D341Med (cell line): ENCODE data around the gene EIF5A.

Experiments used
- DNase-seq: peaks from one replicate; pipeline ENCODE4 v3.0.0; 2012; ENCODE audit warnings: low spot score

EIF5A gene

DNA sequence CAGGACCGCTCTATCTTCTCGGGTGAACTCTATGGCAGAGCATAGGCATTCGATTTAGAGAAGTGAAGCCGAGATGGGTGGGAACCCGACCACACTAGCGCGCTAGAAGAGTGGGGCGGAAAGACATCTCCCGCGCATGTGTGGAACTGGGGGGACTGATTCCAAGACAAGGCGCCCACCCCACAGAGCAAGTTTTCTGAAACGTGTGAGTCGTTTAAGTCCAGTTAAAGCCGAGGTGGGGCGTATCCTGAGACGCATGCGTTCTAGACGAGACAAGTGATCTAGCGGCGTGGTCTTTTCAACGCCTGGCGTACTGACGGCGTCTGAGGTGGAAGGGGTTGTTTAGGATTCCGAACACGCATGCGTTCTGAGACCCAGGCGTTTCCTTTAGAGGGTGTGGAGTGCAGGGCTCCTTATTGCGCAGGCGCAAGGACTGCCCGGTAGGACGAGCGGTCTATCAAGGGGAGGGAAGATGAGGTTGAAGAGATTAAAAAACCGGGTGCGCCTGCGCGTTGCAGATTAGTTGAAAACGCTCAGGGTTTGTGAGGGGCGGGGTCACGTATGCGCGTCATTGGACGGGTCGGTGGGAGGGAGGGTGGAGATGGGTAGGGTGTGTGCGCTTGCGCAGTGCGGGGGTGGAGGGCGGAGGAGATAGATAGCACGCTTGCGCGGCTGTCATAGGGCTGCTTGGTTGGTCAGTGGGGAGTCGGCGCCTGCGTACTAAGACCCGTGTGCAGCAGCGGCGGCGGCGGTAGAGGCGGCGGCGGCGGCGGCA, at the start of gene EIF5A:
Gene EIF5A, plus strand, starts transcription at position 718 of the 775 bp plus-strand sequence. CDS start 2,008 bp downstream, outside the sequence.
- peak; percentile 90 for DNase-seq

DNA sequence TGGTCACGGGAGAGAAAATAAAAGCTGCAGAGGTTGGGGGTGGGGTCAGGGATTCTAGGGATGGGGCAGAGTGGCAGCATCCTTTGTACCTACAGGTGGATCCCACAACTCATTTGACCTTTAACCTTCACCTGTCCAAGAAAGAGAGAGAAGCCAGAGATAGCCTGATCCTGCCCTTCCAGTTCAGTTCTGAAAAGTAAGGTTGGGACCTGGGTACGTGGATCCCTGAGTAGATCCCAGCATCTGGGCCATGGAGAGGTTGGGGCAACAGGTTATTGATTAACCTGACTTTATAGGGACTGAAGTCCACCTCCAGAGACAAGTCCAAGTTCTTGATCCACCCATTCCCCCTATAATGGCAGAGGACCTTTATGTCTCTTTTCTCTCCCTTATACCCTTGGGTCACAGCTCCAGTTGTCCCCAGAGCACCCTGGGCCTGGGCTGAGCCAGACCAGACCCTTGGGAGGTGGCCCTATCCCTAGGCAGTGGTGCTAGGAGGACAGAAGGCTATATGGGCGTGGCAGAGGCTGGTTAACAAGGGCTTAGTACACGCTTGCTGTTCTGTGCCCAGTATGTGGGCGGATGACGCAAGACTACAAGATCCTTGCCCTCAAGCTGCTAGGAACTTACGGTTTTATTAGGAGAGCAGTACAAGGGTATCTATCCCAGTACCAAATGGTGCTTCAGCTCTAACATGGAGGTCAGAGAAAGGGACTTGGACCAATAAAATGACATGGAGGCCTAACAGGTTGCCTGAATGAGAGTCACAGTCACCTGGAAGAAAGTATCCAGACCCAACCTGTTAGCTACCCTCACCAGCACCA, 48.5 kb upstream of the EIF5A start:
- DNase-seq, result no peak

DNA sequence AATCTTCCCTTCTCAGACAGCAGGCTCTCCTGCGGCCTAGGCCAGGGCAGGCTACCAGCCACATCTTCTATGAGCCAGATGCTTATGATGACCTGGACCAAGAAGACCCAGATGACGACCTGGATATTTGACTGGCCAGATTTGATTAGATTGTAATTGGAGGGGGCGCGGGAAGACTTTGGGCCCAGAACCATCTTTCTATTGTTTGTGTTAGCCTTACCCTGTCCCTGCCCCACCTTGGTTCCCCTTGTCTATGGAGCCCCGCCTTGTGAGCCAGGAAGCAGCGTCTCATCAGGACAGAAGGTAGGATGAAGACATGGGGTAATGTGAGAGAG, 47.9 kb upstream of the EIF5A start:
- no peak for DNase-seq

DNA sequence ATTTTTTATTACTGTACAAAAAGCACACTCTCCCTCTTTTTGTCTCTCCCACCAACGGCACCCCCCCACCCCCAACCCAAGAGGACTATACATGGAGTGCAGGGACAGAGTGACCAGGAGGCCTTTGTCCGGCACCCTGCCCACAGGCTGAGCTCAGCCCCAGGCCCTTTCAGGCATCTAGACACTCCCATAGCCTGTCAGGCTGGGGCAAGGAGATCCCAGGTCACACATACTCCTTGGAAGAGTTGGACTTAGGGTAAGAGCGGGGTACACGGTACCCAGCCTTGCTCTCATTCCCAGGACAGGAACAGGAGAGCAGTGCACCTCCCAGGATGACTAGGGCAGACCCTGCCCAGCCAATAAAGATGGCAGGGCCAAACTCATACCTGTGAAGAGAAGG, 47.3 kb upstream of the EIF5A start:
- no peak for DNase-seq

DNA sequence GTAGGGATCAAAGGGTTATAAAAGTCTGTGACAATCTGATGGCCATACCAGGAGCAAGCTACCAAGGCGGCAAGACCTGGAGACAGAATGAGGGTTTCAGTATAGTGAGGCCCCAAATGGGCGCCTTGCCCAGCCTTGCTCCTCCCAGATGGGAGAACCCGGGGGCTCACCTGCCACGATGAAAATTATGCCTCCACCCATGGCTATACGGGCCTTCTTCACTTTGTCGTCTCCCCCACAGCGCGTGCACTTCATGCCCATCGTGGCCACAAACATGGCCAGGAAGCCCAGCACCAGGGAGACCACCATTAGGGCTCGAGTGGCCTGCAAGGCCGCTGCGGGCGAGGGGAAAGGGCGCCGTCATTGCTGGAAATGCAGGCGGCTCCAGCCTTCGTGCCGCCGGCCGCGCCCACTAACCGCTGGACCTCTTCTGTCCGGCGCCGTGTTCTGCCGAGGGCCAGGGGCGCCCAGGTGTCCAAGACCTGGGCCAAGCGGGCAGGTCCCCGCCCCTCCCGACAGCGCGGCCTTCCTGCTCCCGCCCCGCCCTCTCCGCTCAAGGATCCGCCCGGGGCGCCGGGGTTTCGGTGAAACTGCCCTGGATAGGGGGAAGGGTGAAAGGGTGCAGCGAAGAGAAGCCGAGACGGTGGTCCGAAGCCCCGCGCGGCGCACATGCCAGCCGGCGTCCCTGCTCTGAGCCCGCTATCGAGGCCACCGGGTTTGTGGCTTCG, 46.6 kb upstream of the EIF5A start:
- DNase-seq, result no peak

DNA sequence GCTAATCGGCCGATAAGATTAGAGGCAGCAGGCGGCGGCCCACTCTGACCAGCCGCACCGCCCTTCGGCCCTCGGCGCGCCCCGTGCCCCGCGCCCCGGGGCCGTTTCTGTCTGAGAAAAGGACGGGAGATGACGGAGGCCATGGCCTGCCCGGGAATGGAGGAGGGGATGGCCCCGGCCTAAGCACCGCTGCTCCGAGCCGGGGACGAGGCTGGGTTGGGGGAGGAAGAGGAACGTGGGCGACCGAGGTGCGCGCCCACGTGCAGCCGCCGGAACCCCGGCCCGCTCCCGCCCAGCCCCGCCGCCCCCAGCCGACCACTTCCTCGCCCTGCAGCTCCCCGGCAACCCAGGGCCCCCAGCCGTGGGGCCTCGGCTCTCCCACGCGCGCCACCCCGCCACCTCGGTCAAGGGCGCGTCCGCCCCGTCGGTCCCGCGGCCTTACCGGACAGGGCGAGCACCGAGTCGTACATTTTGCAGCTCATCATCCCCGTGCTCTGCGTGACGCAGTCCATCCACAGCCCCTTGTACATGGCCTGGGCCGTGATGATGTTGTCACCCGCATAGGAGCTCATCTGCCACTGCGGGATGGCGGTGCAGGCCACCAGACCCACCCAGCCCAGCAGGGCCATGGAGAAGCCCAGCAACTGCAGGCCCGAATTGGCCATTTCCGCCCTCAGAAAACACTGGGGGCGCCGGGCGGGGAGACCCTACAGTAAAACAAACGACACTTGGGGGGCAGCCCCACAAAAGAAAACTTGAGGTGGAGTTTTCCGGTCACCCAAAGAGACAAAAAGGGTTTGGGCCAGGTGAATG, 45.8 kb upstream of the EIF5A start:
- no peak for DNase-seq

DNA sequence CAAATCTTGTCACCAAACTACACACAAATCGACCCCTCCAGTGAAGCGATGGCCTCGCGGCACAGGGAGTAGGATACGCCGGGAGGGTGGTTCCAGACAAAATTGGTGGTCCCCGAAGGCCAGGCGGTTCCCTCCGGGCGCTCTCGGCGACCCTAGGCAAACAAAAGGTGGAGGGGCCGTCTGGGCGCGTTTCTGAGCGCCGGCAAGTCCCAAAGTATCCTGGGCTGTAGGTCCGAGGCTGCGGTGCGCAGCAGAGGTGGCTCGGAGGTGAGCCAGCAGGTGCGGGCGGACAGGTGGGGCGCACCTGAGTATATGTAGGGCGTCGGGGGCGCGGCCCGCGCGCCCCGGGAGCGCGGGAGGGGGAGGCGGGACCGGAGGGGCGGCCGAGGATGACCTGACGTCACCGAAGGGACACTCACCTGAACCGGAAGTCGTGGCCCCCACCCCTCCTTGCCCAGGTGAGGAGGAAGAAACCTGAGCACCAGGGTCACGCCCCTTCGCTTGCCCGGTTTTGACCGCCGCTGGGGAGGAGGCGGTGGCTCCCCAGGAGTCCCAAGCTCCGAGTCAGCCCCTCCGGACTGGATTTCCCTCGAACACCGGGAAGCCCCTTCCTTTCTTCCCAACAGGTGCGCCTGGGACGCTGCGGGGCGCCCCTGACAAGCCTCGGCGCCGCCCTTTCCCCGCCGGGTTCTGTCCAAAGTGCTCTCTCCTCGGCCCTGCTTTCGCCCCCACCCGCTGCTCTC, 45.1 kb upstream of the EIF5A start, which contains the start of gene CLDN7:
Gene CLDN7, minus strand, starts transcription at position 287 of the 743 bp plus-strand sequence. CDS start 435 bp downstream, outside the sequence.
- DNase-seq, result no peak

DNA sequence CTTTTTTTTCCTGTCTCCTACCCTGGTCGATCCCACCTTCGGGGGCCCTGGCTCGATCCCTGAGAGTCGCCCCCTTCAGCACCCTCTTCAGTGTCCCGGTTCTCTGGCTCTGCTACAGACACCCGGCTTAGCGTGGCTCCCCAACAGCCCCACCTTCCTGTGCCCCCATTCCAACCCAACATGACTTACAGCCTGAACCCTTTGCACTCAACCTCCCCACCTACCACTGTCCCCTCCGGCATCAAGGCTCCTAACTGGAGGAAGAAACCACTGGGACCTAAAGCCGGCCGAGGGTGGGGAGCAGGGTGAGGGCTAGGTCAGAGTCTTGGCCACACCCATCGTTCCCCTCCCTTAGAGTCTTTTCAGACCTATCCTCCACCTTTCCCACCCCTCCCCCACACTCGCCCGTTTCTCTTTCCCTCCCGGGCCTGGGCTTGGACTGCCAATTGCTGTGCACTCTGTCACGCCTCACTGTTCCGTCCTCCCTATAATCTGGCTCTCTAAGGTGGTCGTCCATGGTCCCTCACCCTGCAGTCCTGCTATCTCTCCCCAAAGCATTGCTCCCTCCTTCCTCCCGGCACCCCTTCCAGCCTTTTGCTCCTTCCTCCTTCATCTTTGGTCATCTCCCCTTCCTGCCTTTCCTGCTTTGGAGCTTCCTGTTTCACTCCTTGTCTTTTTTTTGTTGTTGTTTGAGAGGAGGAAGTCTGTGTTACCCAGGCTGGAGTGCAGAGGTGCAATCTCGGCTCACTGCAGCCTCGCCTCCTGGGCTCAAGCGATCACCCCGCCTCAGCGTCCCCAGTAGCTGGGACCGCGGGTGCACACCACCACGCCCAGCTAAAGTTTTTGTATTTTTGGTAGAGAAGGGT, 44.3 kb upstream of the EIF5A start:
- no peak for DNase-seq

DNA sequence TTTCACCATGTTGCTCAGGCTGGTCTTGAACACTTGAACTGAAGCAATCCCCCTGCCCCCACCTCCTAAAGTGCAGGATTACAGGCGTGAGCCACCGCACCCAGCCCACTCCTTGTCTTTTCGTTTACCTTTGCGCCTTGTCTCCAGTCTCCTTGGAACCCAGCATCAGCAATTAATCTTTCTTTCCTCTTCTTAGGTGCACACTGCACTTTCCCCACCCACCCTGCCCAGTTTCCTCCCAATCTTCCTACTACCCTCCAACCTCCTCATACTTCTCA, 43.7 kb upstream of the EIF5A start:
- DNase-seq, result no peak

DNA sequence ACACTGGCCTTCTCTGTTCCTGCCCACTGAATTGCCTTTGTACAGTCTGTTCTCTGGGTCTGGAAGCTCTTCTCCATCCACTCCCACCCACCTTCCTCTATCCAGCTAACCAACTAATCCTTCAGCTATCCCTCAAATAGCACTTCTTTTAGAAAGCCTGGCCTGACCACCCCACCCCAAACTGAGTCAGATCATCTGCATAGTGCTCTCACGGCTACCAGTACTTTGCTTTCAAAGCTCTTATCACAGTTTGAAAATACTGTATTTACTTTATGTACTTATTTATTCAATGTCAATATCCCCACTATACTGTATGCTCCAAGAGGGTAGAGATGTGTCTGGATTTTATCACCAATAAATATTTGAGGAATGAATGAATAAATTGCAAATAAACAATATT, 40.6 kb upstream of the EIF5A start:
- no peak for DNase-seq

DNA sequence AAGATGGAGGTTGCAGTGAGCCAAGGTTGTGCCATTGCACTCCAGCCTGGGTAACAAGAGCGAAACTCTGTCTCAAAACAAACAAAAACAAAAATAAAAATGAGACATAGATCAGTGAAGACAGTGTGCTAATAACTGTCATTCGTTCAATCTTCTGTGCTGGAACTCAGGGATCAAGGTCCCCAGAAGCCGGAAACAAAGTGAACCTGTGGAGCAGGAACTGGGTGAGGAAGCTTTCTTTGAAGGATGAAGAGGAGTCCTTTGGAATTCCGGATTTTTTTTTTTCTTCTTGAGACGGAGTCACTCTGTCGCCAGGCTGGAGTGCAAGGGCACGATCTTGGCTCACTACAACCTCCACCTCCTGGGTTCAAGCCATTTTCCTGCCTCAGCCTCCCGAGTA, 28.0 kb upstream of the EIF5A start:
- no peak for DNase-seq

DNA sequence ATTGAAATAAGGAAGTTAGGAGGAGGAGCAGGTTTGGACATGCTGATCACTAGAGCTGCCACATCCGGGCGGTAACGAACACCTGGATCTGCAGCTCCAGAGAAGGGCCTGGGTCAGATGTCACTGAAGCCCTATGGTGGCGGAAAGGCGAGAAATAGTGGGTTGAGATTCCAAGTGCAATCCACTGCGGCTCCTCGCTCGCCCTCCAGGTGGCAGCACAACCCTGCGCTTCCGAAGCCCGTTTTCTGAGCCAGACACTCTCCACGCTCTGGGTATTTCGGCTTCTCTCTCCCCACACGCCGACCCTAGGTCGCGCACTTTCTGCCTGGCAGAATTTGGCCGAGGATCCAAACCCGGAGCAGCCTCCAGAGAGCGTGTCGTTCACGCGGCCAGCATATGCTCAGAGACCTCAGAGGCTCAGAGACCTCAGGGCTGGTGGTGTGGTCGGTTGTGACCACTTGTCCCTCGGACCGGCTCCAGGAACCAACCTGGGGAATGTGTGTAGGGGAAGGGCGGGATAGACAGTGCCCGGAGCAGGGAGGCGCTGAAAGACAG, 26.8 kb upstream of the EIF5A start:
- DNase-seq, result peak; percentile 74

DNA sequence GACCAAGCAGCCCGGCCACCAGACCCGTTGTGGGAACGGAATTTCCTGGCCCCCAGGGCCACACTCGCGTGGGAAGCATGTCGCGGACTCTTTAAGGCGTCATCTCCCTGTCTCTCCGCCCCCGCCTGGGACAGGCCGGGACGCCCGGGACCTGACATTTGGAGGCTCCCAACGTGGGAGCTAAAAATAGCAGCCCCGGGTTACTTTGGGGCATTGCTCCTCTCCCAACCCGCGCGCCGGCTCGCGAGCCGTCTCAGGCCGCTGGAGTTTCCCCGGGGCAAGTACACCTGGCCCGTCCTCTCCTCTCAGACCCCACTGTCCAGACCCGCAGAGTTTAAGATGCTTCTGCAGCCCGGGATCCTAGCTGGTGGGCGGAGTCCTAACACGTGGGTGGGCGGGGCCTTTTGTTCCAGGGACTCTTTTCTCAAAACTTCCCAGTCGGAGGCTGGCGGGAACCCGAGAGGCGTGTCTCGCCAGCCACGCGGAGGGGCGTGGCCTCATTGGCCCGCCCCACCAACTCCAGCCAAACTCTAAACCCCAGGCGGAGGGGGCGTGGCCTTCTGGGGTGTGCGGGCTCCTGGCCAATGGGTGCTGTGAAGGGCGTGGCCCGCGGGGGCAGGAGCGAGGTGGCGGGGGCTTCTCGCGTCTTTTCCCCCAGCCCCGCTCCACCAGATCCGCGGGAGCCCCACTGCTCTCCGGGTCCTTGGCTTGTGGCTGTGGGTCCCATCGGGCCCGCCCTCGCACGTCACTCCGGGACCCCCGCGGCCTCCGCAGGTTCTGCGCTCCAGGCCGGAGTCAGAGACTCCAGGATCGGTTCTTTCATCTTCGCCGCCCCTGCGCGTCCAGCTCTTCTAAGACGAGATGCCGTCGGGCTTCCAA, 26.1 kb upstream of the EIF5A start, which contains the start of gene SLC2A4:
Gene SLC2A4, plus strand, starts transcription at position 645 of the 879 bp plus-strand sequence. Its CDS starts 217 bp downstream, at position 862.
- DNase-seq, result peak; percentile 94

DNA sequence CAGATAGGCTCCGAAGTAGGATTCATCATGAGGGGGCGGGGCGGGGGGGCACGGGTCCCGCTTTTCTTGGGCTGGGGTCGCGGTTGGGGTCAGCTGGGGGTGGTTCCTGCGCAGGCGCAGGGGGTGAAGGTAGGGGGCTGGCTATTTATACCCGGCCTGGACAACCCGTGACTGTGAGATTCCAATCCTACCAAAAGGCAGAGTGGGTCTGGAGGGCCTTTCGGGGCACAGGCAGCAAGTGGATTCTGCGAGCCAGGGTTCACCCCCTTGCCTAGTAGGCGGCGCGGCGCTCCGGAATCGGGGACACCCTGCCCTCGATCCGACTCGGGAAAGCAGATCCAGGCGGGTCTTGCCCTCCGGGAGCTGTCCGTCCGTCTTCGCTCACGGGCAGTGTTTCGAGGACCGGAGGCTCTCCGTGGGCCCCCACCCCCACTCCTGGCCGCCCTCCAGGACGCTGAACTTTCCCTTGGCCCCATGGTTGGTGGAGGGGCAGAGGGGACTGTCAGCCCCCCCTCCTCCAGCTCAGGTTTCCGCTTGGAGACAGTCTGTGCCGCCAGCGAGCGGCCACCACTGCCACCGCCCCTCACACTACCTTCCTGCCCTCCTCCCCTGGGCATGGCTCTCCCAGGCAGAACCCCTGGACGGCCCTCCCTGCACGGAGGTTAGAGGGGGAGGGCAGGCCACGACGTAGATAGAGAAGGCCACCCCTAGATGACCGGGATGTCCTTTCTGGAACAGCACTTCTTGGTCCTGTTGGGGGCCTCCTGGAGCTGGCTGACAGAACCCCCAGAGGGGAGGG, 25.3 kb upstream of the EIF5A start:
- no peak for DNase-seq

DNA sequence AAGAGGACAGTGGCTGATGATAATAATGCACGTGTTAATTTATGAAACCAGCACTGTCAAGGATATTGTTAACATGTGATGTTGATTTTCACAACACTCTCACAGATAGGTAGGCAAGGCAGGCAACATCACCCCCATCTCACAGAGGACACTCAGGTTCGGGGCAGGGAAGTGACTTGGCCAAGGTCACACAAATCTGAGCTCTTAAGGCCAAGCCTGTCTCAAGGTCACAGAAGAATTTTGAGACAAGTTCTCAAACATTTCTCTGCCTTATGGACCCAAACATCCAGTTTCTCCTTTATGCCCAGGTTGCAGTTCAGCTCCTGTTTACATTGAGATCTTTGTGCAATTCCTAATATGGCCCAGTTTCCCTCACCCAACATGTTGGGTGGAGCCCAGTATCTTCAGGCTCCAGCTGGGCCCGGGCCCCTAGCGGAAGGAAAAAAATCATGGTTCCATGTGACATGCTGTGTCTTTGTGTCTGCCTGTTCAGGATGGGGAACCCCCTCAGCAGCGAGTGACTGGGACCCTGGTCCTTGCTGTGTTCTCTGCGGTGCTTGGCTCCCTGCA, 24.6 kb upstream of the EIF5A start:
- DNase-seq, result no peak

DNA sequence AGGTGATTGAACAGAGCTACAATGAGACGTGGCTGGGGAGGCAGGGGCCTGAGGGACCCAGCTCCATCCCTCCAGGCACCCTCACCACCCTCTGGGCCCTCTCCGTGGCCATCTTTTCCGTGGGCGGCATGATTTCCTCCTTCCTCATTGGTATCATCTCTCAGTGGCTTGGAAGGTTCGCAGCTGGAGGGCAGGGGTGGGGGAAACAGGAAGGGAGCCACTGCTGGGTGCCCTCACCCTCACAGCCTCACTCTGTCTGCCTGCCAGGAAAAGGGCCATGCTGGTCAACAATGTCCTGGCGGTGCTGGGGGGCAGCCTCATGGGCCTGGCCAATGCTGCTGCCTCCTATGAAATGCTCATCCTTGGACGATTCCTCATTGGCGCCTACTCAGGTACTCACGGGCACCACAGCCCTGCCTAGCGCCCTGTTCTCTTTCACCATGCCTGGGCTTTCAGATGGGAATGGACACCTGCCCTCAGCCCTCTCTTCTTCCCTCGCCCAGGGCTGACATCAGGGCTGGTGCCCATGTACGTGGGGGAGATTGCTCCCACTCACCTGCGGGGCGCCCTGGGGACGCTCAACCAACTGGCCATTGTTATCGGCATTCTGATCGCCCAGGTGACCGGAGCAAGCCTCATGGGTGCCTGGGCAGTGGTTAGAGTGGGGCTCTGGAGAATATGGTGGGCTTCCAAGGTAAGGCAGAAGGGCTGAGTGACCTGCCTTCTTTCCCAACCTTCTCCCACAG, 23.8 kb upstream of the EIF5A start:
- DNase-seq, result no peak

DNA sequence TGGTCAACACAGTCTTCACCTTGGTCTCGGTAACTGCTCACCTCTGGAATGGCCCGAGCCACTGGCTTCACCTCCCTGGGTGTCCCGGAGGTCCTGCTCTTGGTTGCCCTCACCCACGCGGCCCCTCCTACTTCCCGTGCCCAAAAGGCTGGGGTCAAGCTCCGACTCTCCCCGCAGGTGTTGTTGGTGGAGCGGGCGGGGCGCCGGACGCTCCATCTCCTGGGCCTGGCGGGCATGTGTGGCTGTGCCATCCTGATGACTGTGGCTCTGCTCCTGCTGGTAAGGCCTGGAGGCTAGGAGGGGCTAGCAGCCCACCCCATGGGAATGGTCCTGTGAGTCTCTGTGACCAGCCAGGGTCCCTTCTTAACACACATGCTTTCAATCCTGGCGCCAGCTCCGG, 22.5 kb upstream of the EIF5A start:
- DNase-seq, result no peak
